K562 (cell line): ENCODE results near the gene PCDH12. TPM values are rescaled to one million over a fixed set of nuclear protein-coding genes. Genes with fewer than 3 reads are reported as not detected.

Experiments
- DACH1 ChIP-seq: fragments of 450-650 bp; IDR thresholded peaks from 2 replicates; pipeline ENCODE4 v1.6.1; 2018; ENCODE audit not compliant: partially characterized antibody
- EWSR1 ChIP-seq: fragments of 450-650 bp; IDR thresholded peaks from 2 replicates; pipeline ENCODE4 v1.6.1; 2018; ENCODE audit warnings: borderline replicate concordance, mild to moderate bottlenecking, low read depth, moderate library complexity; ENCODE audit not compliant: partially characterized antibody
- SAFB2 ChIP-seq: fragments of 200-400 bp; formaldehyde crosslinking; IDR thresholded peaks from 2 replicates; pipeline ENCODE4 v1.6.1; 2018; ENCODE audit warnings: borderline replicate concordance, low read length, low read depth, moderate library complexity; ENCODE audit not compliant: severe bottlenecking
- SMARCC2 ChIP-seq: fragments of 450-650 bp; IDR thresholded peaks from 2 replicates; pipeline ENCODE4 v1.6.1; 2017; ENCODE audit warnings: antibody characterized with exemption, moderate library complexity, mild to moderate bottlenecking, low read depth
- STAT5A ChIP-seq: IDR thresholded peaks from 2 replicates; pipeline ENCODE4 v1.6.1; 2012; ENCODE audit warnings: low read length, inconsistent platforms, borderline replicate concordance
- TAF9B ChIP-seq: fragments of 450-650 bp; IDR thresholded peaks from 2 replicates; pipeline ENCODE4 v1.6.1; 2018; ENCODE audit warnings: mild to moderate bottlenecking; ENCODE audit not compliant: partially characterized antibody
- ZNF184 ChIP-seq: sonication (generic); formaldehyde crosslinking; IDR thresholded peaks from 2 replicates; pipeline ENCODE4 v1.5.0; 2020; ENCODE audit warnings: missing genetic modification reagents
- ZNF41 ChIP-seq: fragments of 250-450 bp; sonication (Bioruptor Pico); conservative IDR thresholded peaks from 2 replicates; pipeline ENCODE4 v1.4.0; 2020; ENCODE audit warnings: mild to moderate bottlenecking
- ZNF644 ChIP-seq: fragments of 200-800 bp; sonication (Bioruptor generic); IDR thresholded peaks from 2 replicates; pipeline ENCODE4 v1.6.1; 2016; ENCODE audit warnings: low read depth, missing genetic modification characterization, missing compliant biosample characterization
- polyA plus RNA-seq, 8 experiments: library from polyadenylated mRNA; depleted of rRNA in 4 of 8; stranded (reverse) in 5 of 8; unstranded in 3 of 8; fragments of >200 nt; fragmentation: Nextera tagmentation in 2 of 8; fragmentation: Illumina TruSeq in 1 of 8; extraction: Ambion mirVana in 2 of 8; extraction: Trizol in 1 of 8; gene quantifications; 2 replicates each; pipeline versions ENCODE4 v1.2.1 to v1.2.3, GENCODE V29; 2011 to 2014; ENCODE audit warnings: inconsistent platforms in 1 of 8, missing spikeins in 1 of 8
- total RNA-seq, 7 experiments: library from RNA; depleted of rRNA in 6 of 7; stranded (reverse); fragments of >200 nt in 6 of 7; fragmentation: Illumina TruSeq in 2 of 7; extraction: Trizol in 2 of 7; gene quantifications; 2 replicates each; pipeline versions ENCODE4 v1.2.1 to v1.2.3, GENCODE V29; 2011 to 2021; ENCODE audit warnings: low replicate concordance in 1 of 7
- TF ChIP-seq, protein P1 (sequence below): fragments of 450-650 bp; formaldehyde crosslinking; conservative IDR thresholded peaks from 2 replicates; pipeline ENCODE4 v1.4.0; 2022; ENCODE audit warnings: mild to moderate bottlenecking, missing genetic modification characterization
- TF ChIP-seq, protein P2 (sequence below): fragments of 250-450 bp; sonication (Bioruptor Pico); IDR thresholded peaks from 2 replicates; pipeline ENCODE4 v1.5.1; 2021; ENCODE audit warnings: mild to moderate bottlenecking
- TF ChIP-seq, protein P3 (sequence below): fragments of 450-650 bp; formaldehyde crosslinking; IDR thresholded peaks from 2 replicates; pipeline ENCODE4 v1.4.0; 2020; ENCODE audit warnings: mild to moderate bottlenecking, moderate library complexity
- TF ChIP-seq, protein P4 (sequence below): fragments of 450-650 bp; formaldehyde crosslinking; IDR thresholded peaks from 2 replicates; pipeline ENCODE4 v1.4.0; 2020; ENCODE audit warnings: mild to moderate bottlenecking
- TF ChIP-seq, protein P5 (sequence below): sonication (generic); formaldehyde crosslinking; IDR thresholded peaks from 2 replicates; pipeline ENCODE4 v1.8.1; 2023; ENCODE audit warnings: missing genetic modification reagents, mild to moderate bottlenecking, borderline replicate concordance
- TF ChIP-seq, protein P6 (sequence below): sonication (generic); IDR thresholded peaks from 2 replicates; pipeline ENCODE4 v1.6.1; 2016

Gene PCDH12
- total and polyA plus RNA-seq, 9 of the 15 experiments (the other 6 are each of a cell fraction or from before 2014, with no cell fraction given) = 0.01 to 0.04 (median 0.01) TPM; not detected in 4

DNA sequence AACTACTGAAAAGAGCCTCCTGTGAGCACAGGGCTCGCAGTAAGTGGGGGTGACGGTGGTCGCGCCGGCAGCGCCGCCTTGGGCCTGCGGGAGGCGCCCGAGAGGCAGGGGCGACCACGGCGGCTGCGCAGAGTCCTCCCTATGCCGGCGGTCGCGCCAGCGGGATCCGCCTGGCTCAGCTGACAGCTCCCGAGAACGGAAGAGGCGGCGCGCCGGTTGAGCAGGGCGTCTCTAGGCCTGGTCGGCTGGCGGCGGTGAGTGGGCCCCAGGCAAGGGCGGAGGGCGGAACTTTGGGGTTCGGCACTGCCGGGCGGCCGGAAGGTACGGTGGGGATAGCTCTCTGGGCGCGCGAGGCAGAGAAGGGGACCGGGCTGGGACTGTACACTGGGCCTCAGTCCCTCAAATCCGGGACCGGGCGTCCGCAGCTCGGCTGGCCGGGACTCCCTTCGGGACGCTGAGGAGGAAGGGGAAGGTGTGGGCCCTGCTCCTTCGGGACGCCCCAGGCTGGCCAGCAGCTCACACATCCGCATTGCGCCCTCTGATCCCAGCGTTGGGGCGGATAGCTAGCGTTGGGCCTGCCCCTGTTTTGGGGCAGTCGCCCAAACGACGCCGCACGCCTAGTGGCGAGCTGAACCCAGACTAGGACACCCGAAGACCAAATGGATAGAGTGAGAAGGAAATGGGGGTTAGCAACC lies 11.1 kb upstream of the PCDH12 start, which contains the start of gene RNF14 (continued):
- TF ChIP-seq, protein P1, sequence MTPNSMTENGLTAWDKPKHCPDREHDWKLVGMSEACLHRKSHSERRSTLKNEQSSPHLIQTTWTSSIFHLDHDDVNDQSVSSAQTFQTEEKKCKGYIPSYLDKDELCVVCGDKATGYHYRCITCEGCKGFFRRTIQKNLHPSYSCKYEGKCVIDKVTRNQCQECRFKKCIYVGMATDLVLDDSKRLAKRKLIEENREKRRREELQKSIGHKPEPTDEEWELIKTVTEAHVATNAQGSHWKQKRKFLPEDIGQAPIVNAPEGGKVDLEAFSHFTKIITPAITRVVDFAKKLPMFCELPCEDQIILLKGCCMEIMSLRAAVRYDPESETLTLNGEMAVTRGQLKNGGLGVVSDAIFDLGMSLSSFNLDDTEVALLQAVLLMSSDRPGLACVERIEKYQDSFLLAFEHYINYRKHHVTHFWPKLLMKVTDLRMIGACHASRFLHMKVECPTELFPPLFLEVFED (CRISPR knock-in tag) = peak; percentile 78
- TF ChIP-seq SAFB2 (no peak), EWSR1 (no peak), DACH1 (peak; percentile 90), TAF9B (peak; percentile 85), ZNF41 (no peak), ZNF184 (CRISPR knock-in tag) (no peak), SMARCC2 (no peak), ZNF644 (tag) (0 out of 2 replicates have a peak, but pooled peaks have one; percentile 20), STAT5A (no peak; the same call in 1 of the 2 replicates)
- TF ChIP-seq, protein P2, sequence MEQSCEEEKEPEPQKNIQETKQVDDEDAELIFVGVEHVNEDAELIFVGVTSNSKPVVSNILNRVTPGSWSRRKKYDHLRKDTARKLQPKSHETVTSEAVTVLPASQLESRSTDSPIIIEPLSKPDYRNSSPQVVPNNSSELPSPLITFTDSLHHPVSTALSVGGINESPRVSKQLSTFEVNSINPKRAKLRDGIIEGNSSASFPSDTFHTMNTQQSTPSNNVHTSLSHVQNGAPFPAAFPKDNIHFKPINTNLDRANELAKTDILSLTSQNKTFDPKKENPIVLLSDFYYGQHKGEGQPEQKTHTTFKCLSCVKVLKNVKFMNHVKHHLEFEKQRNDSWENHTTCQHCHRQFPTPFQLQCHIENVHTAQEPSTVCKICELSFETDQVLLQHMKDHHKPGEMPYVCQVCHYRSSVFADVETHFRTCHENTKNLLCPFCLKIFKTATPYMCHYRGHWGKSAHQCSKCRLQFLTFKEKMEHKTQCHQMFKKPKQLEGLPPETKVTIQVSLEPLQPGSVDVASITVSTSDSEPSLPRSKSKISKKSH (CRISPR knock-in tag) = no peak
- TF ChIP-seq, protein P3, sequence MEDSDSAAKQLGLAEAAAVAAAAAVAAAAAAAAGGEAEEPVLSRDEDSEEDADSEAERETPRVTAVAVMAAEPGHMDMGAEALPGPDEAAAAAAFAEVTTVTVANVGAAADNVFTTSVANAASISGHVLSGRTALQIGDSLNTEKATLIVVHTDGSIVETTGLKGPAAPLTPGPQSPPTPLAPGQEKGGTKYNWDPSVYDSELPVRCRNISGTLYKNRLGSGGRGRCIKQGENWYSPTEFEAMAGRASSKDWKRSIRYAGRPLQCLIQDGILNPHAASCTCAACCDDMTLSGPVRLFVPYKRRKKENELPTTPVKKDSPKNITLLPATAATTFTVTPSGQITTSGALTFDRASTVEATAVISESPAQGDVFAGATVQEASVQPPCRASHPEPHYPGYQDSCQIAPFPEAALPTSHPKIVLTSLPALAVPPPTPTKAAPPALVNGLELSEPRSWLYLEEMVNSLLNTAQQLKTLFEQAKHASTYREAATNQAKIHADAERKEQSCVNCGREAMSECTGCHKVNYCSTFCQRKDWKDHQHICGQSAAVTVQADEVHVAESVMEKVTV = no peak
- TF ChIP-seq, protein P4, sequence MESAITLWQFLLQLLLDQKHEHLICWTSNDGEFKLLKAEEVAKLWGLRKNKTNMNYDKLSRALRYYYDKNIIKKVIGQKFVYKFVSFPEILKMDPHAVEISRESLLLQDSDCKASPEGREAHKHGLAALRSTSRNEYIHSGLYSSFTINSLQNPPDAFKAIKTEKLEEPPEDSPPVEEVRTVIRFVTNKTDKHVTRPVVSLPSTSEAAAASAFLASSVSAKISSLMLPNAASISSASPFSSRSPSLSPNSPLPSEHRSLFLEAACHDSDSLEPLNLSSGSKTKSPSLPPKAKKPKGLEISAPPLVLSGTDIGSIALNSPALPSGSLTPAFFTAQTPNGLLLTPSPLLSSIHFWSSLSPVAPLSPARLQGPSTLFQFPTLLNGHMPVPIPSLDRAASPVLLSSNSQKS (CRISPR knock-in tag) = 0 out of 2 replicates have a peak, but pooled peaks have one; percentile 61
- TF ChIP-seq, protein P5, sequence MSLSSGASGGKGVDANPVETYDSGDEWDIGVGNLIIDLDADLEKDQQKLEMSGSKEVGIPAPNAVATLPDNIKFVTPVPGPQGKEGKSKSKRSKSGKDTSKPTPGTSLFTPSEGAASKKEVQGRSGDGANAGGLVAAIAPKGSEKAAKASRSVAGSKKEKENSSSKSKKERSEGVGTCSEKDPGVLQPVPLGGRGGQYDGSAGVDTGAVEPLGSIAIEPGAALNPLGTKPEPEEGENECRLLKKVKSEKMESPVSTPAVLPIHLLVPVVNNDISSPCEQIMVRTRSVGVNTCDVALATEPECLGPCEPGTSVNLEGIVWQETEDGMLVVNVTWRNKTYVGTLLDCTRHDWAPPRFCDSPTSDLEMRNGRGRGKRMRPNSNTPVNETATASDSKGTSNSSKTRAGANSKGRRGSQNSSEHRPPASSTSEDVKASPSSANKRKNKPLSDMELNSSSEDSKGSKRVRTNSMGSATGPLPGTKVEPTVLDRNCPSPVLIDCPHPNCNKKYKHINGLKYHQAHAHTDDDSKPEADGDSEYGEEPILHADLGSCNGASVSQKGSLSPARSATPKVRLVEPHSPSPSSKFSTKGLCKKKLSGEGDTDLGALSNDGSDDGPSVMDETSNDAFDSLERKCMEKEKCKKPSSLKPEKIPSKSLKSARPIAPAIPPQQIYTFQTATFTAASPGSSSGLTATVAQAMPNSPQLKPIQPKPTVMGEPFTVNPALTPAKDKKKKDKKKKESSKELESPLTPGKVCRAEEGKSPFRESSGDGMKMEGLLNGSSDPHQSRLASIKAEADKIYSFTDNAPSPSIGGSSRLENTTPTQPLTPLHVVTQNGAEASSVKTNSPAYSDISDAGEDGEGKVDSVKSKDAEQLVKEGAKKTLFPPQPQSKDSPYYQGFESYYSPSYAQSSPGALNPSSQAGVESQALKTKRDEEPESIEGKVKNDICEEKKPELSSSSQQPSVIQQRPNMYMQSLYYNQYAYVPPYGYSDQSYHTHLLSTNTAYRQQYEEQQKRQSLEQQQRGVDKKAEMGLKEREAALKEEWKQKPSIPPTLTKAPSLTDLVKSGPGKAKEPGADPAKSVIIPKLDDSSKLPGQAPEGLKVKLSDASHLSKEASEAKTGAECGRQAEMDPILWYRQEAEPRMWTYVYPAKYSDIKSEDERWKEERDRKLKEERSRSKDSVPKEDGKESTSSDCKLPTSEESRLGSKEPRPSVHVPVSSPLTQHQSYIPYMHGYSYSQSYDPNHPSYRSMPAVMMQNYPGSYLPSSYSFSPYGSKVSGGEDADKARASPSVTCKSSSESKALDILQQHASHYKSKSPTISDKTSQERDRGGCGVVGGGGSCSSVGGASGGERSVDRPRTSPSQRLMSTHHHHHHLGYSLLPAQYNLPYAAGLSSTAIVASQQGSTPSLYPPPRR = no peak
- TF ChIP-seq, protein P6, sequence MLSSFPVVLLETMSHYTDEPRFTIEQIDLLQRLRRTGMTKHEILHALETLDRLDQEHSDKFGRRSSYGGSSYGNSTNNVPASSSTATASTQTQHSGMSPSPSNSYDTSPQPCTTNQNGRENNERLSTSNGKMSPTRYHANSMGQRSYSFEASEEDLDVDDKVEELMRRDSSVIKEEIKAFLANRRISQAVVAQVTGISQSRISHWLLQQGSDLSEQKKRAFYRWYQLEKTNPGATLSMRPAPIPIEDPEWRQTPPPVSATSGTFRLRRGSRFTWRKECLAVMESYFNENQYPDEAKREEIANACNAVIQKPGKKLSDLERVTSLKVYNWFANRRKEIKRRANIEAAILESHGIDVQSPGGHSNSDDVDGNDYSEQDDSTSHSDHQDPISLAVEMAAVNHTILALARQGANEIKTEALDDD = no peak
